HEK293T (cell line): ENCODE results near the gene POLD2.

Experiments
- CTCF ChIA-PET: fragments of 350-600 bp; formaldehyde crosslinking; extraction: SDS; loops from one replicate; lab custom pipeline; 2021; ENCODE audit warnings: antibody characterized with exemption, inconsistent platforms; lab: Yijun Ruan, JAX
- POLR2A ChIA-PET: fragments of 350-600 bp; formaldehyde crosslinking; extraction: SDS; loops from one replicate; lab custom pipeline; 2020; ENCODE audit warnings: antibody characterized with exemption, inconsistent platforms; lab: Yijun Ruan, JAX
- DNase-seq: peaks from one replicate; pipeline ENCODE4 v3.0.0; 2012; ENCODE audit warnings: mixed read lengths; ENCODE audit errors: extremely low spot score
- ARNT ChIP-seq: fragments of 450-650 bp; IDR thresholded peaks from 2 replicates; pipeline ENCODE4 v1.6.1; 2017; ENCODE audit warnings: mild to moderate bottlenecking
- BHLHE40 ChIP-seq: fragments of 450-650 bp; IDR thresholded peaks from 2 replicates; pipeline ENCODE4 v1.6.1; 2016; ENCODE audit warnings: mild to moderate bottlenecking, moderate library complexity, borderline replicate concordance
- CTBP1 ChIP-seq: fragments of 450-650 bp; IDR thresholded peaks from 2 replicates; pipeline ENCODE4 v1.6.1; 2016; ENCODE audit warnings: borderline replicate concordance
- ELF4 ChIP-seq: fragments of 450-650 bp; IDR thresholded peaks from 2 replicates; pipeline ENCODE4 v1.6.1; 2017; ENCODE audit warnings: antibody characterized with exemption
- FOXA1 ChIP-seq: fragments of 450-650 bp; IDR thresholded peaks from 2 replicates; pipeline ENCODE4 v1.6.1; 2016; ENCODE audit warnings: mild to moderate bottlenecking
- FOXK2 ChIP-seq: fragments of 450-650 bp; IDR thresholded peaks from 2 replicates; pipeline ENCODE4 v1.6.1; 2016; ENCODE audit warnings: mild to moderate bottlenecking
- FOXM1 ChIP-seq: fragments of 450-650 bp; IDR thresholded peaks from 2 replicates; pipeline ENCODE4 v1.6.1; 2017; ENCODE audit warnings: mild to moderate bottlenecking, borderline replicate concordance
- HDGF ChIP-seq: fragments of 450-650 bp; IDR thresholded peaks from 2 replicates; pipeline ENCODE4 v1.6.1; 2017; ENCODE audit warnings: antibody characterized with exemption, borderline replicate concordance
- L3MBTL2 ChIP-seq: fragments of 450-650 bp; conservative IDR thresholded peaks from 2 replicates; pipeline ENCODE4 v1.6.1; 2016; ENCODE audit warnings: mild to moderate bottlenecking
- LEF1 ChIP-seq: fragments of 450-650 bp; IDR thresholded peaks from 2 replicates; pipeline ENCODE4 v1.6.1; 2017; ENCODE audit warnings: mild to moderate bottlenecking, borderline replicate concordance
- NFRKB ChIP-seq: fragments of 450-650 bp; IDR thresholded peaks from 2 replicates; pipeline ENCODE4 v1.6.1; 2016; ENCODE audit warnings: mild to moderate bottlenecking, moderate library complexity
- SP1 ChIP-seq: fragments of 450-650 bp; IDR thresholded peaks from 2 replicates; pipeline ENCODE4 v1.6.1; 2017
- SUZ12 ChIP-seq: fragments of 450-650 bp; IDR thresholded peaks from 2 replicates; pipeline ENCODE4 v1.6.1; 2016; ENCODE audit warnings: mild to moderate bottlenecking
- TARDBP ChIP-seq: fragments of 450-650 bp; IDR thresholded peaks from 2 replicates; pipeline ENCODE4 v1.6.1; 2016
- ZNF384 ChIP-seq: fragments of 450-650 bp; IDR thresholded peaks from 2 replicates; pipeline ENCODE4 v1.6.1; 2016
- TF ChIP-seq, protein P1 (sequence below): fragments of 450-650 bp; IDR thresholded peaks from 2 replicates; pipeline ENCODE4 v1.6.1; 2016

Gene POLD2

DNA sequence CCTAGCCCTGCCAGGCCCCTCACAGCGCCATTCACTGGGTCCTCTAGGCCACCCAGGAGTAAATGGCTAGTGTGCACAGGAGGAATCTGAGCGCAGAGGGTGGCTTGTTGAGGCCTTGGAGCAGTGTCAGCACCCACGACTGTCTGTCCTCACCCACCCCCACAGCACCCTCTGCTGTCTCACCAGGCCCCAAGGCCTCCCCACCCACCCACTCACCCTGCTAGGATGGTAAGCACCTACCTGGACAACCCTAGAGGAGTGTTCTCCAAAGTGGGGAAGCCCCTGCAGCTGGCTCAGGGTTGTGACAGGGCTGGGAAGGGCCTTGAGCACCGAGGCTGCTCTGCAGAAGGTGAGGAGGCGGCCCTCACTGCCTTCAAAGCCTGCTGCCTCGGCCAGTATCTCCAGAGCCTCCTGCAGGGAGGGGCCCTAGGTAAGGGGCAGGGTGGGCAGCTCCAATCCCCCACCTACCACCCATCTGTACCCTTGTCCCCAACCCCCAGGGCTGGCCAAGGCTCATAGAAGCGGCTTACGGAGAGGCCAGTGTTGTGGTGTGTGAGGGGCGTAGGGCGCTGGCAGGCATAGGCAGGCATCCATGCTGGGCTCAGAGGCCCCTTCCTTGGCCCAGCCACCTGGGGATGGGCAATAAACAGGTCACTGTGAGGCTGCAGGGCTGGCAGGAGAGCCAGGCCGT lies 43.9 kb downstream of the POLD2 start:
- no peak for DNase-seq
- ChIA-PET POLR2A (interaction anchor here (1.7 kb wide), 1 partner anchor 43 kb away, joined by 9 read pairs; the partner anchor contains the start of gene POLD2), CTCF (no interaction called here)
- TF ChIP-seq NFRKB (no peak), CTBP1 (no peak)

DNA sequence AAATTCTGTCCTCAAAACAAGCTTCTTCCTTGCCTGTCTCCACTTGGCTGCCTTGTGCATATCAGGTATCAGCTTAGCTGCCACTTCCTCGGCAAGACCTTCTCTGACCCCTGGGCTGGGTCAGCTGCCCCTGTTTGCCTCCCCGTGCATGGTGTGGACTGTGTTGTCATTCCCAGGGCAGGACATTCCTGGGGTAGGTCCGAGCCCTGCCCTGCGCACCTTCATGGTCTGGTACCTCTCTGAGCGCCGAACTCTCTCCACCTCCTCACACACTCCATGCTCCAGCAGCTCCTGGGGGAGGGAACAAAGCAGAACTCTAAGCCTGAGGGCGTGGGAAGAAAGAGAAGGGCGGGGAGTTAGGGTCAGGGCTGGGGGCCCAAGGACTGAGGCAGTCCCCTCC lies 44.8 kb downstream of the POLD2 start:
- no peak for DNase-seq
- CTCF ChIA-PET: no interaction called here
- no peak for TF ChIP-seq NFRKB
- POLR2A ChIA-PET: no interaction called here

DNA sequence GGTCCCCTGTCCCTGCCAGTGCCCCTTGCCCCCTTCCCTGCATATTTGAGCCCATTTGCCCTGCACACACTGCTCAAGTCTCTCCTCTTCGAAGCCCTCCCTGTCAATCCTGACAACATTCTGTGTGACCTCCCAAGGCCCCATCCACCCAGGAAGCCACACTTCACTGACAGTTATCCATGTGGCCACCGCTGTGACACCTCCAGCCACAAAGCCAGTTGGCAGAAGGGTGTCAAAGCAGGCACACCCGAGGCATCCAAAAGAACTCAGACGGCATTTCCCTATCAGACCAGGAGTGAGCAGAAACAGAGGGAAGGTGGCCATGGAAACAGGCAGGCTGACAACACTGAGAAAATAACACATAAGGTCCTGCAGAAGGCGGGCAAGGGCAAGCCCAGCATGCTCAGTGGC lies 45.7 kb downstream of the POLD2 start:
- DNase-seq: no peak
- no peak for TF ChIP-seq LEF1
- no peak for TF ChIP-seq CTBP1
- TF ChIP-seq, protein P1, sequence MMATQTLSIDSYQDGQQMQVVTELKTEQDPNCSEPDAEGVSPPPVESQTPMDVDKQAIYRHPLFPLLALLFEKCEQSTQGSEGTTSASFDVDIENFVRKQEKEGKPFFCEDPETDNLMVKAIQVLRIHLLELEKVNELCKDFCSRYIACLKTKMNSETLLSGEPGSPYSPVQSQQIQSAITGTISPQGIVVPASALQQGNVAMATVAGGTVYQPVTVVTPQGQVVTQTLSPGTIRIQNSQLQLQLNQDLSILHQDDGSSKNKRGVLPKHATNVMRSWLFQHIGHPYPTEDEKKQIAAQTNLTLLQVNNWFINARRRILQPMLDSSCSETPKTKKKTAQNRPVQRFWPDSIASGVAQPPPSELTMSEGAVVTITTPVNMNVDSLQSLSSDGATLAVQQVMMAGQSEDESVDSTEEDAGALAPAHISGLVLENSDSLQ: no peak
- TF ChIP-seq L3MBTL2: no peak
- TF ChIP-seq SUZ12: no peak
- TF ChIP-seq FOXK2: no peak
- TF ChIP-seq SP1: no peak
- no peak for TF ChIP-seq HDGF
- no peak for TF ChIP-seq ARNT
- TF ChIP-seq ELF4: no peak
- TF ChIP-seq BHLHE40: no peak
- TF ChIP-seq ZNF384: no peak
- TF ChIP-seq FOXA1: no peak
- no peak for TF ChIP-seq FOXM1
- TF ChIP-seq NFRKB: no peak
- no peak for TF ChIP-seq TARDBP
- ChIA-PET POLR2A (no interaction called here), CTCF (no interaction called here)

DNA sequence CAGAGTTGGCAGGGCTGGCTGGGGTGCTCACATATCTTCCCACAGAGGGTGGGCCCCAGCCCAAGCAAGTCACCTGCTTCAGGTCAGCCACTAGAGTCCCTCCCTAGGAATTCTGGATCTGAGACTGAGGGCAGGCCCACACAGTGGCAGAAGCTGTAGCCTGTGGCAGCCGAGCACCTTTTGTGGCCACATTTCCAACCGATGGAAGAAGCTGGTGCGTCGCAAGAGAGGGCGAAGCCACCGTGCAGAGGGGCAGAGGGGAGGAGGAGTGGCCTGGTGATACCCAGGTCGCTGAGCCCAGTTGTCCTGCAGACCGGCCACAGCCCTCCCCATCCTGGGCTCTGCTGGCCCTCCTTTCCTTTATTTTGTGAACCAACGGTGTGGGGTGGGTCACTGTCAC lies 46.3 kb downstream of the POLD2 start:
- POLR2A ChIA-PET: no interaction called here
- TF ChIP-seq L3MBTL2 (no peak), CTBP1 (no peak)
- TF ChIP-seq, protein P1: no peak
- CTCF ChIA-PET: no interaction called here
- no peak for DNase-seq

DNA sequence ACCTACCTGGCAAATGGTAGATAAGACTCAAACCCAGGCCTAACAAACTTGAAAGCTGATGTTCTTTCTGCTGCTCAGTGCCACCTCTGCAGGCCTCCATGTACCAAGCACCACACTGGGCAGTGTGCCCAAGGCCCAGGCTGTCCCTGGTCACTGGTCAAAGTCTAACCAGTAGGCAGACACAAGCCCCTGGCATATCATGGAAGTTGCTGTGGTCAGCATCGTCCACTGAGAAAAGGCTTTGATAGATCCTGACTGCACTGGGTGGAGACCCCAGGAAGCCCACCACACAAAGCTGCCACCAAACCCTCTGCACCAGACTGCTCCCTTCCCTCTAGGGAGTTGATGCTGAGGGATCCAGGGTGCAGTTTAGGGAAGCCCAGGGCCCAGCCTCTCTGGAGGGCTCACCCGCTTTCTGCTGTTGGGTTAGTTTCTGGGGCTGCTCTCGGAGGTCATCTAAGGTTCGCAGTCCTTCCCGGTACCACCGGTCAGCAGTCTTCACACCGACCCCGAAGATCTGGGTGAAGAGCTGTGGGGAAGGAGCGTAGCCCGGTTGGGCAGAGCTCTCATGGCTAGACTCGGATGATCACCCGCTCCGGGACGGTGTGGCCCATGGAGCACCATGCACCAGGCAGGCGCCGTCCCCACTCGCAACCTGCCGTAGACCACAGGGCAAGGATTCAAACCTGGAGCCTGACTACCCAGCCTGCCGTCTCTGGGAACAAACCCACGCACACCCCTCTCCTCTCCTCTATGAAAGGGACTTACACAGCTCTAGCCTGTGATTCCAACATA lies 47.0 kb downstream of the POLD2 start:
- POLR2A ChIA-PET: interaction anchor here (1.5 to 2.0 kb wide), 2 partner anchors 9 to 47 kb away, joined by 5 to 6 read pairs; partner anchors contain the start of gene POLD2
- TF ChIP-seq TARDBP (no peak), LEF1 (no peak), HDGF (no peak), FOXK2 (no peak), BHLHE40 (no peak), SUZ12 (no peak), L3MBTL2 (no peak), FOXM1 (no peak), NFRKB (no peak)
- no peak for DNase-seq
- CTCF ChIA-PET: no interaction called here

DNA sequence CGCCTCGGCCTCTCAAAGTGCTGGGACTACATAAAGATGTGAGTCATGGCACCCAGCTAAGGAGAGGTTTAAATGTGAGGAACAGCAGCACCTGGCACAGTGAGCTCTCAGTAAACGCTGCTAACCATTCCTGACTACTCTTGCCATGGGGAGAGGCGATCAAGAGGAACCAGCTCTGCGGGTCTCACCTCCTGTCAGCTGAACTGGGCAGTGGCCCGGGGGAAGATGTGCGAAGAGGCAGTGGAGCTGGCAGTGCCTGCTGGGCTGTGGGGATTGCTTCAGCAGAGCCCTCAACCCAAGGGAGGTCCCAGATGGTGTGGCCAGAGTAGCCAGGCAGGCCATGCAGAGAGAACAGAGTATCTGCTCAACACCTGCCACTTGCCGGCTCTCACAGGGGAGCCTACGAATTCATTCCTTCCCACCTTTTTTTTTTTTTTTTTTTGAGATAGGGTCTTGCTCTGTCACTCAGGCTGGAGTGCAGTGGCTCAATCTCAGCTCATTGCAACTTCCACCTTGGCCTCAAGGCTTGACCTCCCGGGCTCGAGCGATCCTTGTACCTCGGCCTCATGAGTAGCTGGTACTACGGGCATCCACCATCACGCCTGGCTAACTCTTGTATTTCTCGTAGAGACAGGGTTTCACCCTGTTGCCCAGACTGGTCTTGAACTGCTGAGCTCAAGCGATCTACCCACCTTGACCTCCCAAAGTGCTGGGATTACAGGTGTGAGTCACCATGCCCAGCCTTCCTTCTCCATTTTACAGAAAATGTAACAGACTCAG lies 47.9 kb downstream of the POLD2 start:
- POLR2A ChIA-PET: interaction anchor here (0.9 to 2.0 kb wide), 5 partner anchors 8 to 206 kb away, joined by 3 to 6 read pairs (median 5); partner anchors contain the start of genes DBNL, MRPS24 and POLD2
- DNase-seq: no peak
- TF ChIP-seq HDGF (no peak), LEF1 (no peak), TARDBP (no peak), SP1 (no peak), ZNF384 (no peak), FOXA1 (no peak), ELF4 (no peak), FOXM1 (no peak), BHLHE40 (no peak)
- CTCF ChIA-PET: interaction anchor here (0.6 kb wide), 1 partner anchor 121 kb away, joined by 3 read pairs; no protein-coding TSS in a partner anchor

DNA sequence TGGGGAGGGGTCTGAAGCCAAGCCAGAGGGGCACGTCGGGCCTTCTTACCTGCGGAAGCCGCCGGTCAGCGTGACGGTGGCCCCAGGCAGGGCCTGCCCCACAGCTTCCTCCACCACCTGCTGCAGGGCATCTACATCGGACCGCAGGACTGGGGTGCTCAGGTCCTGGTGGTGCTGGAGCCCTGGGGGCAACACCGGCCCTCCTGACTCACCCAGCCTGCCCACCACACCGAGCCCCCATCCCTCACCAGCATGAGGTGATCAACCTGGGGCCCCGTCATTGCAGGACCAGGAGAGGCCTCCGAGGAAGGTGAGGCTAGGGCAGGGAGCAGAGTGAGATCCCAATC lies 49.0 kb downstream of the POLD2 start:
- TF ChIP-seq ARNT: no peak
- TF ChIP-seq FOXK2: no peak
- TF ChIP-seq, protein P1: no peak
- no peak for TF ChIP-seq HDGF
- no peak for TF ChIP-seq NFRKB
- TF ChIP-seq CTBP1: no peak
- TF ChIP-seq FOXA1: no peak
- TF ChIP-seq FOXM1: no peak
- TF ChIP-seq SP1: no peak
- DNase-seq: no peak
- CTCF ChIA-PET: no interaction called here
- POLR2A ChIA-PET: interaction anchor here (2.0 kb wide), 1 partner anchor 49 kb away, joined by 5 read pairs; the partner anchor contains the start of gene POLD2
